GM21737 (cell line): ENCODE data around the gene PABPC5.

Experiments
- ATAC-seq: cut with Tn5 transposase; IDR thresholded peaks from one replicate; pipeline ENCODE4 v1.9.1; 2021; ENCODE audit warnings: mild to moderate bottlenecking, moderate library complexity; ENCODE audit not compliant: unreplicated experiment

The PABPC5 gene

DNA sequence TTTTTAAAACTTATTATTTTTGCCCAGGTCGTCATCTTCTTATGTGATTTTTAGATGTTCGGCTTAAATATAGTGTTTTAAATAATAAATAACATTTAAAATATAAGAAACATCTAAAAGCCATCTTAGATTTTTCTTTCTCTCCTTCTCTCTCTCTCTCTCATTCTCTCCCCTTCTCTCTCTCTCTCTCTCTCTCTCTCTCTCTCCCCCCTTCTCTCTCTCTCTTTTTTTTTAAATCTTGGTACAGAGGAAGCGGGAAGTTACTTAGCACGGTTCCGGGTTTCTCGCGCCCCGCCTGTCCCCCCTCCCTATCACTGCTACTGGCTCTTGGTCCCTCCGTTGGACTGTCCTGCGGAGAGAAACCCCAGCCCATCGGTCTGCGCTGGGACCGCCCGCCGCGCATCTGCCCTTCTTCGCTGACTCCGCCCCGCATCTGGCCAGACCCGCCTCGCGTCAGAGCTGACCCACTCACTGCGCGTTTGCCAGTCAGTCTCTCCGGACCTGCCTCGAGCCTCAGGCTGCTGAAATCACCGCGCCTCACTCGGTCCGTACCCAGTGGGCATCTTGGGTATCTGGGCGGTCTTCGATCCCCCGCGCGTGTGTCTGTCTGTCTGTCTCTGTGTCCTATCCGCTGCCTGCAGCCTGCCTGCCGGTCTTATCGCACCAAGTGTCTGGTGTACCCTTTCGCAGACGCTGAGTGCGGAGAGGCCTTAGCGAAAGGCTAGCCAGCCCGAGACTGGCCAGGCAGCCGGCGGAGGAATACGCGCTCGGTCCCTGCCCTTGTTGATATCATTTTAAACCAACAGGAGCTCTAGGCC lies at the start of gene PABPC5:
Gene PABPC5 (plus strand): TSS at position 489 of the 818 bp plus-strand sequence. CDS start 739 bp downstream, outside the sequence.
- ATAC-seq = no peak

- ATAC-seq = no peak
Measured at GRCh38 chrX:91389026-91389425, 45.6 kb upstream of the PABPC5 start.

GRCh38 chrX:91414713-91415112 lies 19.9 kb upstream of the PABPC5 start:
- ATAC-seq = no peak

- ATAC-seq = no peak
Measured at GRCh38 chrX:91435395-91435794, 756 bp downstream of the PABPC5 start.
